Panc1 (cell line): ENCODE measurements around the gene FAM174A.

Source experiments
- CTCF ChIP-seq: fragments of 450-650 bp; IDR thresholded peaks from 2 replicates; pipeline ENCODE4 v1.5.1; 2017; ENCODE audit warnings: mild to moderate bottlenecking
- POLR2AphosphoS5 ChIP-seq: IDR thresholded peaks from 2 replicates; pipeline ENCODE4 v1.6.1; 2012; ENCODE audit warnings: mild to moderate bottlenecking, low read depth, low read length, moderate library complexity
- SIN3A ChIP-seq: IDR thresholded peaks from 2 replicates; pipeline ENCODE4 v1.6.1; 2012; ENCODE audit warnings: low read depth, mild to moderate bottlenecking, low read length, moderate library complexity, borderline replicate concordance; ENCODE audit not compliant: insufficient read depth
- TCF7L2 ChIP-seq: IDR thresholded peaks from 2 replicates; pipeline ENCODE4 v1.6.1; 2011; ENCODE audit warnings: mild to moderate bottlenecking, low read depth, low read length, inconsistent platforms
- TF ChIP-seq, protein P1 (sequence below), 2 experiments: IDR thresholded peaks; 2 replicates each; pipeline ENCODE4 v1.6.1; 2011 to 2012; ENCODE audit warnings: low read depth in 2 of 2, control low read depth in 1 of 2, low read length in 1 of 2, mild to moderate bottlenecking in 1 of 2, moderate library complexity in 1 of 2; ENCODE audit not compliant: insufficient read depth in 1 of 2

GRCh38 chr5:100595812-100596173, 60.6 kb downstream of the FAM174A start:
- TF ChIP-seq POLR2AphosphoS5 (no peak), CTCF (no peak), SIN3A (no peak), TCF7L2 (no peak)
- TF ChIP-seq, protein P1, sequence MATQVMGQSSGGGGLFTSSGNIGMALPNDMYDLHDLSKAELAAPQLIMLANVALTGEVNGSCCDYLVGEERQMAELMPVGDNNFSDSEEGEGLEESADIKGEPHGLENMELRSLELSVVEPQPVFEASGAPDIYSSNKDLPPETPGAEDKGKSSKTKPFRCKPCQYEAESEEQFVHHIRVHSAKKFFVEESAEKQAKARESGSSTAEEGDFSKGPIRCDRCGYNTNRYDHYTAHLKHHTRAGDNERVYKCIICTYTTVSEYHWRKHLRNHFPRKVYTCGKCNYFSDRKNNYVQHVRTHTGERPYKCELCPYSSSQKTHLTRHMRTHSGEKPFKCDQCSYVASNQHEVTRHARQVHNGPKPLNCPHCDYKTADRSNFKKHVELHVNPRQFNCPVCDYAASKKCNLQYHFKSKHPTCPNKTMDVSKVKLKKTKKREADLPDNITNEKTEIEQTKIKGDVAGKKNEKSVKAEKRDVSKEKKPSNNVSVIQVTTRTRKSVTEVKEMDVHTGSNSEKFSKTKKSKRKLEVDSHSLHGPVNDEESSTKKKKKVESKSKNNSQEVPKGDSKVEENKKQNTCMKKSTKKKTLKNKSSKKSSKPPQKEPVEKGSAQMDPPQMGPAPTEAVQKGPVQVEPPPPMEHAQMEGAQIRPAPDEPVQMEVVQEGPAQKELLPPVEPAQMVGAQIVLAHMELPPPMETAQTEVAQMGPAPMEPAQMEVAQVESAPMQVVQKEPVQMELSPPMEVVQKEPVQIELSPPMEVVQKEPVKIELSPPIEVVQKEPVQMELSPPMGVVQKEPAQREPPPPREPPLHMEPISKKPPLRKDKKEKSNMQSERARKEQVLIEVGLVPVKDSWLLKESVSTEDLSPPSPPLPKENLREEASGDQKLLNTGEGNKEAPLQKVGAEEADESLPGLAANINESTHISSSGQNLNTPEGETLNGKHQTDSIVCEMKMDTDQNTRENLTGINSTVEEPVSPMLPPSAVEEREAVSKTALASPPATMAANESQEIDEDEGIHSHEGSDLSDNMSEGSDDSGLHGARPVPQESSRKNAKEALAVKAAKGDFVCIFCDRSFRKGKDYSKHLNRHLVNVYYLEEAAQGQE (IDR thresholded peaks at IDR 0.05; ENCODE audit: insufficient read depth in 1 of 2, low read depth in 2 of 2, low read length in 1 of 2), result no peak
